DMS53 treated with DMSO at 0.1 percent for 48 hours (cell line): Measurements from ENCODE around the gene PITPNC1.
"Not testable (repeated sequence)": the region's sequence is repeated elsewhere in the genome, so short reads cannot be mapped to it uniquely, and the experiment has no call there.

ENCODE experiments used
- DNase-seq: peaks from one replicate; lab custom pipeline; 2025; ENCODE audit not compliant: unreplicated experiment; lab: John Stamatoyannopoulos, UW

Gene PITPNC1

GRCh38 chr17:67509390-67510287, 132.6 kb downstream of the PITPNC1 start:
- DNase-seq = no peak

GRCh38 chr17:67511012-67511411, 133.9 kb downstream of the PITPNC1 start:
- no peak for DNase-seq

GRCh38 chr17:67511804-67512203, 134.7 kb downstream of the PITPNC1 start:
- DNase-seq = no peak

GRCh38 chr17:67514998-67515397, 137.9 kb downstream of the PITPNC1 start:
- peak; percentile 75 for DNase-seq

GRCh38 chr17:67515490-67516083, 138.5 kb downstream of the PITPNC1 start:
- no peak for DNase-seq

GRCh38 chr17:67516571-67516970, 139.5 kb downstream of the PITPNC1 start:
- not testable (repeated sequence) for DNase-seq

- no peak for DNase-seq
Observed at GRCh38 chr17:67517325-67517724, 140.2 kb downstream of the PITPNC1 start.

GRCh38 chr17:67518876-67519275, 141.8 kb downstream of the PITPNC1 start:
- no peak for DNase-seq

- no peak for DNase-seq
Observed at GRCh38 chr17:67519801-67520251, 142.7 kb downstream of the PITPNC1 start.

- DNase-seq = peak; percentile 81
Observed at GRCh38 chr17:67520252-67520906, 143.3 kb downstream of the PITPNC1 start.

- DNase-seq = peak; percentile 96
Observed at GRCh38 chr17:67520916-67521774, 144.1 kb downstream of the PITPNC1 start.

- DNase-seq = peak; percentile 61
Observed at GRCh38 chr17:67521775-67522069, 144.6 kb downstream of the PITPNC1 start.

- no peak for DNase-seq
Observed at GRCh38 chr17:67523101-67523500, 146.0 kb downstream of the PITPNC1 start.

GRCh38 chr17:67525239-67526135, 148.4 kb downstream of the PITPNC1 start:
- peak; percentile 93 for DNase-seq

- no peak for DNase-seq
Observed at GRCh38 chr17:67526700-67527099, 149.6 kb downstream of the PITPNC1 start.

GRCh38 chr17:67528751-67529436, 151.8 kb downstream of the PITPNC1 start:
- peak; percentile 95 for DNase-seq

- DNase-seq = peak; percentile 75
Observed at GRCh38 chr17:67531291-67531690, 154.2 kb downstream of the PITPNC1 start.

- no peak for DNase-seq
Observed at GRCh38 chr17:67532326-67532871, 155.3 kb downstream of the PITPNC1 start.

- DNase-seq = no peak
Observed at GRCh38 chr17:67534941-67535340, 157.9 kb downstream of the PITPNC1 start.
